Chondrocyte (in vitro differentiated cells): ENCODE measurements around the gene DAZAP1. TPM values are rescaled to one million over a fixed set of nuclear protein-coding genes. Genes with fewer than 3 reads are reported as not detected.
A peak's percentile ranks its signal among the peaks of the same experiment; 100 is the strongest.

ENCODE experiments used
- DNase-seq: peaks from one replicate; pipeline ENCODE4 v3.0.0; 2021; ENCODE audit warnings: mixed read lengths, low spot score
- H3K27ac Mint-ChIP-seq: one replicate; pipeline ENCODE4 v1.8.0; 2021; ENCODE audit warnings: mild to moderate bottlenecking, moderate library complexity, mixed read lengths; ENCODE audit not compliant: unreplicated experiment
- H3K27me3 Mint-ChIP-seq: 2 replicates; pipeline ENCODE4 v1.8.0; 2021; ENCODE audit warnings: low read depth, mixed read lengths
- H3K36me3 Mint-ChIP-seq: 2 replicates; pipeline ENCODE4 v1.8.0; 2021; ENCODE audit warnings: low read depth, mixed read lengths
- H3K4me1 Mint-ChIP-seq: 2 replicates; pipeline ENCODE4 v1.8.0; 2021; ENCODE audit warnings: low read depth, mild to moderate bottlenecking, mixed read lengths
- H3K4me3 Mint-ChIP-seq: one replicate; pipeline ENCODE4 v1.8.0; 2021; ENCODE audit warnings: mild to moderate bottlenecking, moderate library complexity, mixed read lengths; ENCODE audit not compliant: unreplicated experiment
- H3K9me3 Mint-ChIP-seq: 2 replicates; pipeline ENCODE4 v1.8.0; 2021; ENCODE audit warnings: low read depth, mixed read lengths
- total RNA-seq: library from RNA; stranded (reverse); gene quantifications from 3 replicates; pipeline ENCODE4 v1.2.1, GENCODE V29; 2021
- TF ChIP-seq, protein P1 (sequence below): fragments of 200-600 bp; sonication (generic); IDR thresholded peaks from 2 replicates; pipeline ENCODE4 v1.5.0; 2021; ENCODE audit warnings: antibody characterized with exemption, mild to moderate bottlenecking, moderate library complexity

DAZAP1 gene
- total RNA-seq, 1 donor from 2014 or later = 88.0 TPM

DNA sequence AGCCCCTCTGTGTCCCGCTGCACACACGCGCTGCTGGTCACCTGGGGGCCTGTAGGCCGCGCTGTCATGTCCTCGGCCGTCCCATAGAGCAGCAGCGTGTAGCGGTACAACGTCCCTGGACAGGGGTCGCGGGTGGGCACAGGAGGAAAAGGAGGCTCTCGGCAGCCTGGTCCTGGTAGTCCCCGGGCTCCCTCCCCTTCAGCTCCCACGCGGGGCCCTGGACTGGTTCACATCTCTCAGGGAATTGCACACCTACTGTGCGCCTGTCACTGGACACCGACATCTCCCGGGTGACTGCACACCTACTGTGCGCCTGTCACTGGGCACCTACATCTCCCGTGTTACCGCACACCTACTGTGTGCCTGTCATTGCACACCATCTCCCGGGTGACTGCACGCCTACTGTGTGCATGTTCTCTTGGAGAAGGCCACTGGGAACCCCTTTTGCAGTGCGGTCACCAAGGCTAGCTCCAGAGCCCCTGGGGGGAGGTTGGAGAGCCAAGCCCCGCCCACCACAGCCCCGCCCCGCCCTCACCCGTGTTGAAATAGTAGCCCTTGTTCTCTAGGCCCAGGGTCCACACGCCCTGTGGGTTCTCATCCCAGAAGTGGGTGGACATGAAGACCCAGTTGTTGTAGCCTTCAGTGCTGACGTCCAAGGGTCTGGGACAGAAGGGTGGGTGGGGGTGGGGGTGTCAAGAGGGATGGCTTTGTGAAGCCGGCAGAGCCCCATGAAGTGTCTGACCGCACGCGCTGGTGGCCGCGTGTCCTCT is 75.2 kb downstream of the DAZAP1 start:
- H3K27me3 Mint-ChIP-seq = no peaks in the 10 kb centered on the region
- H3K4me3 Mint-ChIP-seq = no peak overlapping the region

DNA sequence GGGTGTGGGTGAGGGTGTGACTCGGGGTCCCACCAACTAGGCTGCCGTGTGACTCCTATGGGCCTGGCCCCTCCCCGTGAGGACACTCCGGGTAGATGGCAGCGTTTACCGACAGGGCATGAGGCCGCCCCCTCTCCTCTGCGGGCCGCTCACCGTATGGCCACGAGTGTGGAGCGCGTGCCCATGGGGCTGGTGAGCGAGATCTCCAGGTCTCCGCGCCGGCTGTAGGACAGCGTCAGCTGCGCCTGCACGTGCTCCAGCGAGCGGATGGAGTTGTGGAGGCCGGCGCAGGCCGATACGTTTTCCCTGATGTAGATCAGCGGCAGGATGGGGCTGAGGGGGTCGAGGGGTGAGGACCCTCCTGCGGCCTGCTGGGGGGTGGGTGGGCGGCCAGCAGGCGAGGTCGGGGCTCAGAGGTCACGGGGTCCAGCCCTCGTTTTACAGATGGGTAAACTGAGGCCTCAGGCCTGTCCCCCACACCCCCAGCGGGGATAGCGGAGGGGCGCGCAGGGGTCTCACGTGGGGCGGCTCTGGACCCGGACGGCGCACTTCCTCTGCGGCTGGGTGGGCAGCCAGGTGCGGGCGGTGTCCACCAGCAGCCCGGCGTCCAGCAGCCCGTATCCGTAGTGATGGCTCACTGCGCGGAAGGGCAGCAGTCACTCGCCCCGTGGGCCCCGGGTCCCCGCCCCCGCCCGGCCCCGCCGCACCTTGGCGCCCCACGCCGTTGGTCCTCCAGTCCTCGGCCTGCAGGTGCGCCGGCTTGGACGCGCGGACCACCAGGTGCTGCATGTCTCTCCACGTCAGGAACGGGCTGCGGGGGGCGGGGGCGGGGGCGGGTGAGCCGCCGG is 76.0 kb downstream of the DAZAP1 start:
- Mint-ChIP-seq H3K27ac (no peak overlapping the region), H3K4me1 (peaks cover 5% of the 10 kb centered on the region), H3K27me3 (no peaks in the 10 kb centered on the region), H3K36me3 (peaks cover 1% of the 10 kb centered on the region), H3K9me3 (no peaks in the 10 kb centered on the region), H3K4me3 (no peak overlapping the region)
- no peak for DNase-seq
- TF ChIP-seq, protein P1, sequence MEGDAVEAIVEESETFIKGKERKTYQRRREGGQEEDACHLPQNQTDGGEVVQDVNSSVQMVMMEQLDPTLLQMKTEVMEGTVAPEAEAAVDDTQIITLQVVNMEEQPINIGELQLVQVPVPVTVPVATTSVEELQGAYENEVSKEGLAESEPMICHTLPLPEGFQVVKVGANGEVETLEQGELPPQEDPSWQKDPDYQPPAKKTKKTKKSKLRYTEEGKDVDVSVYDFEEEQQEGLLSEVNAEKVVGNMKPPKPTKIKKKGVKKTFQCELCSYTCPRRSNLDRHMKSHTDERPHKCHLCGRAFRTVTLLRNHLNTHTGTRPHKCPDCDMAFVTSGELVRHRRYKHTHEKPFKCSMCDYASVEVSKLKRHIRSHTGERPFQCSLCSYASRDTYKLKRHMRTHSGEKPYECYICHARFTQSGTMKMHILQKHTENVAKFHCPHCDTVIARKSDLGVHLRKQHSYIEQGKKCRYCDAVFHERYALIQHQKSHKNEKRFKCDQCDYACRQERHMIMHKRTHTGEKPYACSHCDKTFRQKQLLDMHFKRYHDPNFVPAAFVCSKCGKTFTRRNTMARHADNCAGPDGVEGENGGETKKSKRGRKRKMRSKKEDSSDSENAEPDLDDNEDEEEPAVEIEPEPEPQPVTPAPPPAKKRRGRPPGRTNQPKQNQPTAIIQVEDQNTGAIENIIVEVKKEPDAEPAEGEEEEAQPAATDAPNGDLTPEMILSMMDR = no peak

More for the DNA sequence above, 75.2 kb downstream of the DAZAP1 start:
- no peak overlapping the region for H3K27ac Mint-ChIP-seq
- TF ChIP-seq, protein P1 = no peak
- H3K9me3 Mint-ChIP-seq = no peaks in the 10 kb centered on the region
- peaks cover 1% of the 10 kb centered on the region for H3K36me3 Mint-ChIP-seq
- H3K4me1 Mint-ChIP-seq = peaks cover 12% of the 10 kb centered on the region
- peak; percentile 90 for DNase-seq

DNA sequence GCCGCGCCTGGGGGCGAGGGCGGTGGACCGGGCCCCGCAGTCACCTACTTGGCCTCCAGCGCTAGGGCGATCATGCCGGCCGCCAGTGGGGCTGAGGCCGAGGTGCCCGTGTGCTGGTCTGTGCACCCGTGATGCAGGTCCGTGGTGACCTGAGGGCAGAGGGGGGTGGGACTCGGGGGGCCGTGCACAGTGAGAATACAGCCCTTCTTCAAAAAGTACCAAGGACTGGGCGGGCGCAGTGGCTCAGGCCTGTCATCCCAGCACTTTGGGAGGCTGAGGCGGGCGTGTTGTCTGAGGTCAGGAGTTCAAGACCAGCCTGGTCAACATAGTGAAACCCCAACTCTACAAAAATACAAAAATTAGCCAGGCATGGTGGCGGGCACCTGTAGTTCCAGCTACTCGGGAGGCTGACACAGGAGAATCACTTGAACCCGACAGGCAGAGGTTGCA is 76.6 kb downstream of the DAZAP1 start:
- no peak overlapping the region for H3K4me3 Mint-ChIP-seq
- no peak for DNase-seq
- no peaks in the 10 kb centered on the region for H3K9me3 Mint-ChIP-seq
- TF ChIP-seq, protein P1 = no peak
- no peak overlapping the region for H3K27ac Mint-ChIP-seq
- no peaks in the 10 kb centered on the region for H3K27me3 Mint-ChIP-seq
- H3K4me1 Mint-ChIP-seq = peaks cover 3% of the 10 kb centered on the region
- H3K36me3 Mint-ChIP-seq = peaks cover under 1% of the 10 kb centered on the region

Other genes starting within 250 kb of the DAZAP1 start
- 25.9 to 46.0 TPM (median 45.6 TPM) in 3 replicates for gene SBNO2, start 233.3 kb upstream of the DAZAP1 start, total RNA-seq
- 41.1 to 44.5 TPM (median 42.3 TPM) in 3 replicates for gene STK11, start 201.8 kb upstream of the DAZAP1 start, total RNA-seq
- gene CBARP, start 169.6 kb upstream of the DAZAP1 start, total RNA-seq = 4.8 to 9.0 TPM (median 7.6 TPM) in 3 replicates
- gene ATP5F1D, start 165.8 kb upstream of the DAZAP1 start, total RNA-seq = 110 to 125 TPM (median 122 TPM) in 3 replicates
- gene MIDN, start 159.0 kb upstream of the DAZAP1 start, total RNA-seq = 64.5 to 75.3 TPM (median 68.3 TPM) in 3 replicates
- 295 to 320 TPM (median 303 TPM) in 3 replicates for gene CIRBP, start 138.3 kb upstream of the DAZAP1 start, total RNA-seq
- gene FAM174C, start 132.1 kb upstream of the DAZAP1 start, total RNA-seq = 32.7 to 41.3 TPM (median 36.1 TPM) in 3 replicates
- 7.0 to 7.9 TPM (median 7.2 TPM) in 3 replicates for gene EFNA2, start 121.7 kb upstream of the DAZAP1 start, total RNA-seq
- 57.3 to 66.1 TPM (median 57.8 TPM) in 3 replicates for gene NDUFS7, start 23.7 kb upstream of the DAZAP1 start, total RNA-seq
- gene GAMT, start 6.0 kb upstream of the DAZAP1 start, total RNA-seq = 30.1 to 34.3 TPM (median 32.5 TPM) in 3 replicates
- 614 to 734 TPM (median 636 TPM) in 3 replicates for gene RPS15, start 30.8 kb downstream of the DAZAP1 start, total RNA-seq
- gene APC2, start 42.5 kb downstream of the DAZAP1 start, total RNA-seq = 1.4 to 3.9 TPM (median 3.9 TPM) in 3 replicates
- 23.3 to 24.7 TPM (median 24.2 TPM) in 3 replicates for gene C19orf25, start 71.6 kb downstream of the DAZAP1 start, total RNA-seq
- gene PCSK4, start 82.8 kb downstream of the DAZAP1 start, total RNA-seq = 3.3 to 4.0 TPM (median 3.9 TPM) in 3 replicates
- 2.7 to 3.9 TPM (median 2.8 TPM) in 3 replicates for gene REEP6, start 83.6 kb downstream of the DAZAP1 start, total RNA-seq
- 9.1 to 20.3 TPM (median 16.9 TPM) in 3 replicates for gene ADAMTSL5, start 105.4 kb downstream of the DAZAP1 start, total RNA-seq
- gene PLK5, start 116.5 kb downstream of the DAZAP1 start, total RNA-seq = 0.12 TPM in 1 of 3 replicates, not detected in the others
- gene MEX3D, start 160.7 kb downstream of the DAZAP1 start, total RNA-seq = 57.8 to 60.1 TPM (median 59.6 TPM) in 3 replicates
- gene MBD3, start 185.3 kb downstream of the DAZAP1 start, total RNA-seq = 83.6 to 101 TPM (median 84.1 TPM) in 3 replicates
- 173 to 190 TPM (median 184 TPM) in 3 replicates for gene UQCR11, start 197.9 kb downstream of the DAZAP1 start, total RNA-seq
- gene TCF3, start 245.0 kb downstream of the DAZAP1 start, total RNA-seq = 130 to 154 TPM (median 153 TPM) in 3 replicates